ENCODE data around the gene YOD1.

The YOD1 gene

GRCh38 chr1:207024202-207025145 lies 26.5 kb downstream of the YOD1 start:
- no peak for DNase-seq

- DNase-seq = no peak
These were observed 27.9 kb downstream of the YOD1 start for GRCh38 chr1:207022996-207023679.

GRCh38 chr1:207021876-207022596 lies 29.0 kb downstream of the YOD1 start:
- no peak for DNase-seq

GRCh38 chr1:207021139-207021861 lies 29.7 kb downstream of the YOD1 start:
- no peak for DNase-seq

GRCh38 chr1:207020709-207021107 lies 30.3 kb downstream of the YOD1 start:
- DNase-seq = no peak

- DNase-seq = no peak
These were observed 30.8 kb downstream of the YOD1 start for GRCh38 chr1:207020065-207020708.

- no peak for DNase-seq
These were observed 31.3 kb downstream of the YOD1 start for GRCh38 chr1:207019661-207020060.

- DNase-seq = no peak
These were observed 31.8 kb downstream of the YOD1 start for GRCh38 chr1:207019161-207019560.

- DNase-seq = no peak
These were observed 32.3 kb downstream of the YOD1 start for GRCh38 chr1:207018707-207019106.

GRCh38 chr1:207017615-207018559 lies 33.1 kb downstream of the YOD1 start:
- no peak for DNase-seq

- DNase-seq = no peak
These were observed 35.2 kb downstream of the YOD1 start for GRCh38 chr1:207015791-207016190.

- DNase-seq = no peak
These were observed 36.3 kb downstream of the YOD1 start for GRCh38 chr1:207014728-207015127.

GRCh38 chr1:207013321-207014085 lies 37.5 kb downstream of the YOD1 start:
- no peak for DNase-seq

GRCh38 chr1:207010726-207011125 lies 40.3 kb downstream of the YOD1 start:
- DNase-seq = no peak

GRCh38 chr1:207009945-207010344 lies 41.1 kb downstream of the YOD1 start:
- no peak for DNase-seq

GRCh38 chr1:207009182-207009850 lies 41.7 kb downstream of the YOD1 start:
- DNase-seq = no peak

- DNase-seq = no peak
These were observed 43.5 kb downstream of the YOD1 start for GRCh38 chr1:207007352-207008033.

- no peak for DNase-seq
These were observed 44.1 kb downstream of the YOD1 start for GRCh38 chr1:207006914-207007313.

GRCh38 chr1:207006083-207006482 lies 44.9 kb downstream of the YOD1 start:
- DNase-seq = no peak
